Bladder microvascular endothelial cell (primary cell): ENCODE results near the gene GABARAP. TPM values are rescaled to one million over a fixed set of nuclear protein-coding genes. Genes with fewer than 3 reads are reported as not detected.

Experiments used
- total RNA-seq: library from RNA; depleted of rRNA; stranded (reverse); fragments of >200 nt; gene quantifications from 2 replicates; pipeline ENCODE4 v1.2.3, GENCODE V29; 2014

The GABARAP gene
- 86.0 and 116 TPM in 2 replicates for total RNA-seq

DNA sequence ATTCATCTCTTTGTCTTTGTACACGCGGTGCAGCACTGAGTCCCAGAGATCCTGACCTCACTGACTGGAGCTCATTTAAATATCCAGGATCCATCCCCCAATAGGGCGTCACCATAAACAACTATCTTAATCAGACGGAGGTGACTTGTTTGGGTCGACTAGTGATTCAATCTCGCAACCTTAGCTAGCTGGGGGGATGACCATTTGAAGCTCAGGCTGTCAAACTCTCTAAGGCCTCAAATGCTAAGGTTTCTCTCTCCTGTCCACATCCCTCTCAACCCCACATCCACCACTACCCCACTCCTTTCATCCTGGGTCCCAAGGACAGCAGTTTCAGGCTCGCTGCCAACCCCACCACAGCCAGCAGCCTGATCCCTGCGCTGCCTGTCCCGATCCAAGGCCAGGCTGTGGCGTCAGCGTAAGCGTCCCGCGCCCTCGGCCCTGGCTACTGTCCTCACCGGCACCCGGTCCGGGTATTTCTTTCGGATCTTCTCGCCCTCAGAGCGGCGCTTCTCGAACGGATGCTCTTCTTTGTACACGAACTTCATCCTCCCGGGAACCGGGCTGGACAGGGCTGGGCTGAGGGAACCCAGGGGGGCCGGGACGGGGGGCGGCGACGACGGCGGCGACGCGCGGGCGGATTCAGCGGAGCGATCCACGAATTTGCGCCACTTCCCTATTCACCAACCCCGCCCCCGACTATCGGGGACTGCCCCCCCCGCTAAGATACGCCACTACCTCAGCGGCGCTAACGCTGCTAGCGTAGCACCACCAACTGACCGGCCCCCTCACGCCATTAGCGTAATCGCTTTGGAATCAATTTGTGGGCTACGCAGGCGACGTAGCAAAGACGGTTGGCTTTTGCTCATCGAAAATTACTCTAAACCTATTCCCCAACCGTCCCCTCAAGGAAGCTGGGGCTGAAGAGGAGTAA lies at the start of gene GABARAP:
Gene GABARAP (minus strand): TSS at position 667 of the 934 bp plus-strand sequence. CDS start 119 bp downstream, at position 548.

DNA sequence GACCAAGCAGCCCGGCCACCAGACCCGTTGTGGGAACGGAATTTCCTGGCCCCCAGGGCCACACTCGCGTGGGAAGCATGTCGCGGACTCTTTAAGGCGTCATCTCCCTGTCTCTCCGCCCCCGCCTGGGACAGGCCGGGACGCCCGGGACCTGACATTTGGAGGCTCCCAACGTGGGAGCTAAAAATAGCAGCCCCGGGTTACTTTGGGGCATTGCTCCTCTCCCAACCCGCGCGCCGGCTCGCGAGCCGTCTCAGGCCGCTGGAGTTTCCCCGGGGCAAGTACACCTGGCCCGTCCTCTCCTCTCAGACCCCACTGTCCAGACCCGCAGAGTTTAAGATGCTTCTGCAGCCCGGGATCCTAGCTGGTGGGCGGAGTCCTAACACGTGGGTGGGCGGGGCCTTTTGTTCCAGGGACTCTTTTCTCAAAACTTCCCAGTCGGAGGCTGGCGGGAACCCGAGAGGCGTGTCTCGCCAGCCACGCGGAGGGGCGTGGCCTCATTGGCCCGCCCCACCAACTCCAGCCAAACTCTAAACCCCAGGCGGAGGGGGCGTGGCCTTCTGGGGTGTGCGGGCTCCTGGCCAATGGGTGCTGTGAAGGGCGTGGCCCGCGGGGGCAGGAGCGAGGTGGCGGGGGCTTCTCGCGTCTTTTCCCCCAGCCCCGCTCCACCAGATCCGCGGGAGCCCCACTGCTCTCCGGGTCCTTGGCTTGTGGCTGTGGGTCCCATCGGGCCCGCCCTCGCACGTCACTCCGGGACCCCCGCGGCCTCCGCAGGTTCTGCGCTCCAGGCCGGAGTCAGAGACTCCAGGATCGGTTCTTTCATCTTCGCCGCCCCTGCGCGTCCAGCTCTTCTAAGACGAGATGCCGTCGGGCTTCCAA lies 39.1 kb upstream of the GABARAP start, which contains the start of gene SLC2A4:
Gene SLC2A4 (plus strand): TSS at position 645 of the 879 bp plus-strand sequence. CDS start 217 bp downstream, at position 862.

DNA sequence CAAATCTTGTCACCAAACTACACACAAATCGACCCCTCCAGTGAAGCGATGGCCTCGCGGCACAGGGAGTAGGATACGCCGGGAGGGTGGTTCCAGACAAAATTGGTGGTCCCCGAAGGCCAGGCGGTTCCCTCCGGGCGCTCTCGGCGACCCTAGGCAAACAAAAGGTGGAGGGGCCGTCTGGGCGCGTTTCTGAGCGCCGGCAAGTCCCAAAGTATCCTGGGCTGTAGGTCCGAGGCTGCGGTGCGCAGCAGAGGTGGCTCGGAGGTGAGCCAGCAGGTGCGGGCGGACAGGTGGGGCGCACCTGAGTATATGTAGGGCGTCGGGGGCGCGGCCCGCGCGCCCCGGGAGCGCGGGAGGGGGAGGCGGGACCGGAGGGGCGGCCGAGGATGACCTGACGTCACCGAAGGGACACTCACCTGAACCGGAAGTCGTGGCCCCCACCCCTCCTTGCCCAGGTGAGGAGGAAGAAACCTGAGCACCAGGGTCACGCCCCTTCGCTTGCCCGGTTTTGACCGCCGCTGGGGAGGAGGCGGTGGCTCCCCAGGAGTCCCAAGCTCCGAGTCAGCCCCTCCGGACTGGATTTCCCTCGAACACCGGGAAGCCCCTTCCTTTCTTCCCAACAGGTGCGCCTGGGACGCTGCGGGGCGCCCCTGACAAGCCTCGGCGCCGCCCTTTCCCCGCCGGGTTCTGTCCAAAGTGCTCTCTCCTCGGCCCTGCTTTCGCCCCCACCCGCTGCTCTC lies 20.1 kb upstream of the GABARAP start, which contains the start of gene CLDN7:
Gene CLDN7 (minus strand): TSS at position 287 of the 743 bp plus-strand sequence. CDS start 435 bp downstream, outside the sequence.

DNA sequence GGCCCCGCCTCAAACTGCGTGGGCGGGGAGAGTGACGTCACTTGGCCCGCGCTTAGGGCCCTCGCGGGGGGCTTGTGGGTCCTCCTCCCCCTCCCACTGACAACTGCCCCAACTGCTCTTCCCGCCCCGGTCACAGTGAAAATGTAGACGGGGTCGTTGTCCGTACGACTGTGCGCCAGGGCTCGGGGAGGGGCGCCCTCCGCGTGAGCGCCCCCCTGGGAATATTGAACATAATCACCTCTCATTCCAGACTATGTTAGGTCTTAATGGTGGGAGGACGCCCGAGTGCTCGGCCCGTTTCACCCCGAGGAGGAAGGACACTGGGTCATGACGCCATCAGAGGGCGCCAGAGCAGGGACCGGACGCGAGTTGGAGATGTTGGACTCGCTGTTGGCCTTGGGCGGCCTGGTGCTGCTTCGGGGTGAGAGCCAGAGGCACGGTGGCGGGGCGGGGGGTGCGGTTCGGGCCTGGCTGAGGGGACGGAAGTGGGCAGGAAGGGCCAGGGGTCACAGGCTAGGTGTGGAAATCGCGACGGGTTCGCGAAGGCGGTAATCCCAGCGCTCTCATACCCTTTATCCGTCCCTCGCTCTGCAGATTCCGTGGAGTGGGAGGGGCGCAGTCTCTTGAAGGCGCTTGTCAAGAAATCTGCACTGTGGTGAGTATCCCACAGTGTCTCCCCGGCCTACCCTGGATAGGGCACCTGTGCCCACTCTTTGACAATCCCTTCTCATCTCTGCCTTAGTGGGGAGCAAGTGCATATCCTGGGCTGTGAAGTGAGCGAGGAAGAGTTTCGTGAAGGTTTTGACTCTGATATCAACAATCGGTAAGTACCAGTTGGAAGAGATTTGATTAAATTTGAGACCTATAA lies 10.2 kb upstream of the GABARAP start, which contains the start of gene ELP5:
Gene ELP5 (plus strand): TSS at position 40 of the 868 bp plus-strand sequence. CDS start 336 bp downstream, at position 376.

DNA sequence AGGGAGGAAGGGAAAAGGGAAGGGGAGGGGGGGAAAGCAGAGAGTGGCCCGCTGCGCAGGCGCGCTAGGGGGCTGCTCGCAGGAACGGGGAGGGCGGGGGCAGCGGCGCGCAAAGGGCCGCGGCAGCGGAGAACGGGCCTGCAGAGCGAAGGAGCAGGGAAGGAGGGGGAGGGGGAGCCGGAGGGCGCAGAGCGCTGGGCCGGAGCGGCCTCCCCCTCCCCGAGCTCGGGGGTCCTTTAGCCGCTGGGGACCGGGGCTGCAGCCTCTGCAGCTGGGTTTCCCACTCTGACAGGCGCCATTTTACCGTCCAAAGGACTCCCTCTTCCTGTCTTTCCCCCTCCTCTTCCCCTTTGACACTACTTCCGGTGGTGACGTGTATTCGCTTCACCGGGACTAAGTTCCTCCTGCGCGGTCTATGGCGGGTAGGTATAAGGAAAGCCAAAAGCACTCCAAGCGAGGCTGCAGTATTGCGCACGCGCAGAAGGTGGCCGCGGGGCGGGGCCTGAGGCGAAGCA lies 9.5 kb upstream of the GABARAP start, which contains the start of gene CTDNEP1:
Gene CTDNEP1 (minus strand): TSS at position 74 of the 515 bp plus-strand sequence. CDS start 438 bp downstream, outside the sequence.

DNA sequence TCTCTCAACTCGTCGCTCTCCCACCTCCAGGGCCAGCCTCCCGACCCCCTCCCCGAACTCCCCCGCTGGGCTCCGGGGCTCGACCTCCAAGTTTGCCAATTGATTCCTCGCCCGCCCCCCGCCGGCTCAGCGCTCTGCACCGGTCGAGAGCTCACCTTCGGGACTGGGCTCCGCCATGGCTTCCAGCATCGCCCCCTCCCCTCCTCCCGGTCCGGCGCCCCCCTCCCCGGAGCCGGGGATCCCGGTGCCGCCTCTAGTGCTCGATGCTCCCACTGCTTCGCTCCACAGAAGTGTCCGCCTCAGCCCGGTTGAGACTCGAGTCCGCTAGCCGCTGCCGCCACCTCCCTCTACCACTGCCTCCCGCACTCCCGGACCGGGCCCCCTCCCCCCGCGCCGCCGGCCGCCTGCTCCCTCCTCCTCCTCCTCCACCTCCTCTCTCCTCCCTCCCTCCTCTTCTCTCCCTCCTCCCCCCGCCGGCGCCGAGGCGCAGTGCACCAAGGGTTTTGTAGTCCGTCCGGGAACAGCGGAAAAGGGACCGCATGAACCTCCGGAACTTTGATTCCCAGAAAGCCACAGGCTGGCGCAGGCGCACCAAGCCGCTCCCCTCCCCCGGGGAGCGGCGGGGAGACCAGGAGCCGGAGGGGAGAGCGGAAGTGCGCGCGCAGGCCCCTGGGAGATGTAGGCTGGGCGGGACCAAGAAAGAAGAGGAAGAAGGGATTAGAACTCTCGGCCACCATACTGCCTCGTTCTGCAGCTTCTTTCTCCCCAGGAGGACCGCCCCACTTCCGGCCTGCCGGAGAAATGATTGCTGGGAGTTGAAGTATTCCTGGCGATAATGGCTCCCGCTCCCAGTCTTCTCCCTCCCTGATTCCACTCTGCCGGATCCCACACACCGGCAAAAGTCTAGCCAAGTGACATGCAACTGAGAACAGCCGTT lies 2.9 kb downstream of the GABARAP start, which contains the start of gene PHF23:
Gene PHF23 (minus strand): TSS at position 367 of the 937 bp plus-strand sequence. CDS start 178 bp downstream, at position 189.

DNA sequence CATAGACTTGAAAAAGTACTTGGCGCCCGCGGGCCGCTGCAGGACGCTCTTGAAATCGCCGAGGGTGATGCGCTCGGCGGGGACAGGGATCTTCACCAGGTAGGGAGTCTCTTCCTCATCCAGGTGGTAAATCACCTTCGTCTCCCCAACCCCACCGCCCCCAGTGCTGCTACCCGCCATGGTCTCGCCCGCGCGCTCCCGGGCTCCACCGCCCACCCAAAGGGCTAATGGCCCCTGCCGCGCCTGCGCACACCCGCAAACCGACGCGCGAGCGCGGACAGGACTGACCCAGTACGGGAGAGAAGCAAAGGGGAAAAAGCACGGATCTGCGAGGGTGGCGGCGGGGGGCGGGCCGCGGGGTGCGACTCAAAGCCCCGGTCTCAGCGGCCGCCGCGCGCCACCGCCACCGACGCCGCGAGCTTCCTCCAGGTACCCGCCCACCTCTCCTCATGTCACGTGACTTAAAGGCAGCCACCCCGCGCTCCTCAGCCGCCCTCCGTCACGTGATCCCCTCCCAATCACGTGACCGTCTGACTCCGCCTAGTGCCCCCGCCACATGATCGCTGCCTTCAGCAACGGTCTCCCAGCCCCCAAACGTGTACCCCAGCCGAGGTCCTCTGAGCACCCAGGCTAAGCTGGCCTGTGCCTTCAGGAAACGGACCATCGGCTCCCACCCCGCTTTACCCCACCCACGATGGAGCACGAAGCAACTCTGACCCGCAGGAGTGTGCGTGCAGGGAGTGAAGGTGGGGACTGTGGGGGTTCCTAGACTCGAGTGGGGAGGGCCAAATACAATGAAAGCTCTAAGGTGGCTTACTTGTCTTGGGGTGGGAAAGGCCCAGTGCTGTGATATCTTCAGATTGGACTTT lies 7.9 kb downstream of the GABARAP start, which contains the start of gene DVL2:
Gene DVL2 (minus strand): TSS at position 435 of the 869 bp plus-strand sequence. CDS start 255 bp downstream, at position 180.

DNA sequence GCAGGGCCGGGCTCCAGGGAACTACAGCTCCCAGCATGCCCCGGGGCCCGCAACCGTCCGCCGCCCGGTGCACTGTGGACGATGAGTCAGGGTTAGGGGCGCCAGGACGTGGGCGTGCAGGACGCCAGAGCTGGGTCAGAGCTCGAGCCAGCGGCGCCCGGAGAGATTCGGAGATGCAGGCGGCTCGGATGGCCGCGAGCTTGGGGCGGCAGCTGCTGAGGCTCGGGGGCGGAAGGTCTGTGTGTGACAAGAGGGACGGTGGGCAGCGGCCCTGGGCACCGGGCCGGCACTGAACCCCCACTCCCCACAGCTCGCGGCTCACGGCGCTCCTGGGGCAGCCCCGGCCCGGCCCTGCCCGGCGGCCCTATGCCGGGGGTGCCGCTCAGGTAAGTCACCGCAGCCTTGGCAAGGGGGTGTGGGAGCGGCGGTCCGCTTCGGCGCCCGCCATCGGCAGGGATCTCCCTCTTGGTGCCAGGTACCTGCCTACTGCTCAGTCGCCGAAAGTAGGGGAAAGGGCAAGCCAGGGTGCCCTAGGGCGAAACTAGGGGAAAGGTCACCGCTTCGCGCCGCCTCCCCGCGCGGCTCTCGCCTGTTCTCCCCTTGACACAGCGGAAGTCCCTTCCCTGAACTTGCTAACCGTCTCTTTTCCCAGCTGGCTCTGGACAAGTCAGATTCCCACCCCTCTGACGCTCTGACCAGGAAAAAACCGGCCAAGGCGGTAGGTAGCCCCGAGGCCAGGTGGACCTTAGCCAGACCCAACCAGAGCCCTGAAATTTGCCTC lies 22.2 kb downstream of the GABARAP start, which contains the start of the genes ACADVL and DLG4:
Gene ACADVL (plus strand): TSS at position 127 of the 781 bp plus-strand sequence. CDS start 47 bp downstream, at position 174.
Gene DLG4 (minus strand): TSS at position 25 of the 781 bp plus-strand sequence.

Other genes with a start within 250 kb of the GABARAP start
- not detected in 2 replicates for gene ALOX12, start 246.4 kb downstream of the GABARAP start, total RNA-seq
- gene RNASEK, start 229.8 kb downstream of the GABARAP start, total RNA-seq: 22.2 and 55.1 TPM in 2 replicates
- gene BCL6B, start 219.4 kb downstream of the GABARAP start, total RNA-seq: 68.6 and 99.3 TPM in 2 replicates
- gene SLC16A13, start 206.4 kb downstream of the GABARAP start, total RNA-seq: 1.5 and 1.9 TPM in 2 replicates
- 0.44 and 0.49 TPM in 2 replicates for gene SLC16A11, start 198.4 kb downstream of the GABARAP start, total RNA-seq
- 0.19 TPM in 1 of 2 replicates, not detected in the other for gene CLEC10A, start 162.2 kb downstream of the GABARAP start, total RNA-seq
- not detected in 2 replicates for gene ASGR2, start 127.6 kb downstream of the GABARAP start, total RNA-seq
- 10.5 and 15.1 TPM in 2 replicates for gene ASGR1, start 63.1 kb downstream of the GABARAP start, total RNA-seq
- gene DLG4, start 22.6 kb downstream of the GABARAP start, total RNA-seq: 6.8 and 22.5 TPM in 2 replicates
- gene ACADVL, start 22.5 kb downstream of the GABARAP start, total RNA-seq: 205 and 264 TPM in 2 replicates
- 32.2 and 53.0 TPM in 2 replicates for gene DVL2, start 7.9 kb downstream of the GABARAP start, total RNA-seq
- gene PHF23, start 3.0 kb downstream of the GABARAP start, total RNA-seq: 28.7 and 37.6 TPM in 2 replicates
- 18.5 and 41.9 TPM in 2 replicates for gene CTDNEP1, start 9.3 kb upstream of the GABARAP start, total RNA-seq
- gene ELP5, start 9.8 kb upstream of the GABARAP start, total RNA-seq: 22.4 and 31.6 TPM in 2 replicates
- 0.82 and 8.1 TPM in 2 replicates for gene CLDN7, start 20.0 kb upstream of the GABARAP start, total RNA-seq
- gene SLC2A4, start 39.3 kb upstream of the GABARAP start, total RNA-seq: 0.57 TPM in 1 of 2 replicates, not detected in the other
- 0.25 TPM in 1 of 2 replicates, not detected in the other for gene YBX2, start 52.2 kb upstream of the GABARAP start, total RNA-seq
- gene EIF5A, start 65.2 kb upstream of the GABARAP start, total RNA-seq: 537 and 632 TPM in 2 replicates
- gene GPS2, start 72.9 kb upstream of the GABARAP start, total RNA-seq: 28.8 and 30.1 TPM in 2 replicates
- 10.4 and 31.2 TPM in 2 replicates for gene NEURL4, start 86.9 kb upstream of the GABARAP start, total RNA-seq
- not detected in 2 replicates for gene ACAP1, start 94.1 kb upstream of the GABARAP start, total RNA-seq
- 1.1 and 2.3 TPM in 2 replicates for gene KCTD11, start 109.7 kb upstream of the GABARAP start, total RNA-seq
- not detected in 2 replicates for gene TMEM95, start 112.7 kb upstream of the GABARAP start, total RNA-seq
- 0.49 and 1.6 TPM in 2 replicates for gene TNK1, start 138.6 kb upstream of the GABARAP start, total RNA-seq
- 16.7 and 36.8 TPM in 2 replicates for gene PLSCR3, start 152.1 kb upstream of the GABARAP start, total RNA-seq
- 48.8 and 118 TPM in 2 replicates for gene TMEM256, start 161.6 kb upstream of the GABARAP start, total RNA-seq
- 1.3 and 7.6 TPM in 2 replicates for gene NLGN2, start 165.4 kb upstream of the GABARAP start, total RNA-seq
- gene SPEM1, start 177.9 kb upstream of the GABARAP start, total RNA-seq: not detected in 2 replicates
- gene SPEM2, start 183.2 kb upstream of the GABARAP start, total RNA-seq: not detected in 2 replicates
- gene SPEM3, start 186.4 kb upstream of the GABARAP start, total RNA-seq: not detected in 2 replicates
- 6.0 and 8.4 TPM in 2 replicates for gene TMEM102, start 193.0 kb upstream of the GABARAP start, total RNA-seq
- gene FGF11, start 197.1 kb upstream of the GABARAP start, total RNA-seq: 0.16 and 0.50 TPM in 2 replicates
- gene CHRNB1, start 202.6 kb upstream of the GABARAP start, total RNA-seq: 7.6 and 9.4 TPM in 2 replicates
- gene ZBTB4, start 237.2 kb upstream of the GABARAP start, total RNA-seq: 6.3 and 14.2 TPM in 2 replicates
- not detected in 2 replicates for gene SLC35G6, start 239.0 kb upstream of the GABARAP start, total RNA-seq
- 76.9 and 161 TPM in 2 replicates for gene POLR2A, start 241.9 kb upstream of the GABARAP start, total RNA-seq